ENCODE measurements around the gene UTP18. TPM values are rescaled to one million over a fixed set of nuclear protein-coding genes. Genes with fewer than 3 reads are reported as not detected.

UTP18 gene
- total RNA-seq, 1 experiment from 2014 or later: 68.8 TPM

DNA sequence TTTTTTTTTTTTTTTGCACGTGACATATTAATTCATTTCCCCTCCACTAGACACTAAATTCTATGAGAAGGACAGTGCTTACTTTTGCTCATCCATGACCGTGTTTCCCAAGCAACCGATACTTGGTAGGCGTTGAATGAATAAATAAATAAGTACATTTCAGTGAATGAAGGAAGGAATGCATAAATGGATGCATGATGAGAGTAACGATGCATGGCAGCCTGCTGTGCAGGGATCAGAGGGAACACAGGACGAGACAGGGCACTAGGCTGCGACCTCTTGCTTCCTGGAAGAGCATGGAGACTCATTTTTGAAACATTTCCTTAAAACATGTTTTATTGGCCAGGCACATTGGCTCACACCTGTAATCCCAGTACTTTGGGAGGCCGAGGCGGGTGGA, 84.2 kb downstream of the UTP18 start:
- H3K36me3 Mint-ChIP-seq: no peaks in the 10 kb centered on the region

GRCh38 chr17:51346218-51346982, 86.1 kb downstream of the UTP18 start:
- POLR2A ChIA-PET: interaction anchor here (0.9 kb wide), 1 partner anchor 11 kb away, joined by 3 read pairs; no protein-coding TSS in a partner anchor
- Mint-ChIP-seq H3K4me1 (peaks cover 3% of the 10 kb centered on the region; the same call in 1 of the 2 replicates), H3K9me3 (no peaks in the 10 kb centered on the region), H3K27ac (no peak overlapping the region), H3K27me3 (ENCODE audit: low read depth) (no peaks in the 10 kb centered on the region; the same call in 1 of the 2 replicates), H3K36me3 (no peaks in the 10 kb centered on the region), H3K4me3 (no peak overlapping the region)
- no peak; the same call in 1 of the 2 replicates for ATAC-seq
- CTCF ChIA-PET: no interaction called here
- no peak for DNase-seq (ENCODE audit: low spot score)
- TF ChIP-seq SP1 (CRISPR knock-in tag; conservative IDR thresholded peaks at IDR 0.05) (no peak), EMX1 (CRISPR knock-in tag; IDR thresholded peaks at IDR 0.05) (no peak), IRF2 (CRISPR knock-in tag; IDR thresholded peaks at IDR 0.05; ENCODE audit: borderline replicate concordance, low read depth) (no peak), NR3C1 (CRISPR knock-in tag; conservative IDR thresholded peaks at IDR 0.05; ENCODE audit: low read depth) (no peak), ZNF263 (CRISPR knock-in tag; IDR thresholded peaks at IDR 0.05; ENCODE audit: low read depth) (no peak), ZNF138 (CRISPR knock-in tag; conservative IDR thresholded peaks at IDR 0.05) (no peak), CREM (CRISPR knock-in tag; IDR thresholded peaks at IDR 0.05) (no peak), ZBTB21 (CRISPR knock-in tag; IDR thresholded peaks at IDR 0.05; ENCODE audit: borderline replicate concordance) (no peak), ZMAT4 (CRISPR knock-in tag; IDR thresholded peaks at IDR 0.05) (no peak), ZNF423 (CRISPR knock-in tag; IDR thresholded peaks at IDR 0.05) (no peak), SMAD4 (CRISPR knock-in tag; IDR thresholded peaks at IDR 0.05) (no peak), IRF1 (CRISPR knock-in tag; IDR thresholded peaks at IDR 0.05) (no peak), MXD4 (CRISPR knock-in tag; IDR thresholded peaks at IDR 0.05; ENCODE audit: borderline replicate concordance) (no peak)
- TF ChIP-seq, protein P1, sequence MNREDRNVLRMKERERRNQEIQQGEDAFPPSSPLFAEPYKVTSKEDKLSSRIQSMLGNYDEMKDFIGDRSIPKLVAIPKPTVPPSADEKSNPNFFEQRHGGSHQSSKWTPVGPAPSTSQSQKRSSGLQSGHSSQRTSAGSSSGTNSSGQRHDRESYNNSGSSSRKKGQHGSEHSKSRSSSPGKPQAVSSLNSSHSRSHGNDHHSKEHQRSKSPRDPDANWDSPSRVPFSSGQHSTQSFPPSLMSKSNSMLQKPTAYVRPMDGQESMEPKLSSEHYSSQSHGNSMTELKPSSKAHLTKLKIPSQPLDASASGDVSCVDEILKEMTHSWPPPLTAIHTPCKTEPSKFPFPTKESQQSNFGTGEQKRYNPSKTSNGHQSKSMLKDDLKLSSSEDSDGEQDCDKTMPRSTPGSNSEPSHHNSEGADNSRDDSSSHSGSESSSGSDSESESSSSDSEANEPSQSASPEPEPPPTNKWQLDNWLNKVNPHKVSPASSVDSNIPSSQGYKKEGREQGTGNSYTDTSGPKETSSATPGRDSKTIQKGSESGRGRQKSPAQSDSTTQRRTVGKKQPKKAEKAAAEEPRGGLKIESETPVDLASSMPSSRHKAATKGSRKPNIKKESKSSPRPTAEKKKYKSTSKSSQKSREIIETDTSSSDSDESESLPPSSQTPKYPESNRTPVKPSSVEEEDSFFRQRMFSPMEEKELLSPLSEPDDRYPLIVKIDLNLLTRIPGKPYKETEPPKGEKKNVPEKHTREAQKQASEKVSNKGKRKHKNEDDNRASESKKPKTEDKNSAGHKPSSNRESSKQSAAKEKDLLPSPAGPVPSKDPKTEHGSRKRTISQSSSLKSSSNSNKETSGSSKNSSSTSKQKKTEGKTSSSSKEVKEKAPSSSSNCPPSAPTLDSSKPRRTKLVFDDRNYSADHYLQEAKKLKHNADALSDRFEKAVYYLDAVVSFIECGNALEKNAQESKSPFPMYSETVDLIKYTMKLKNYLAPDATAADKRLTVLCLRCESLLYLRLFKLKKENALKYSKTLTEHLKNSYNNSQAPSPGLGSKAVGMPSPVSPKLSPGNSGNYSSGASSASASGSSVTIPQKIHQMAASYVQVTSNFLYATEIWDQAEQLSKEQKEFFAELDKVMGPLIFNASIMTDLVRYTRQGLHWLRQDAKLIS (CRISPR knock-in tag; IDR thresholded peaks at IDR 0.05; ENCODE audit: borderline replicate concordance): no peak

More for the DNA sequence above, 84.2 kb downstream of the UTP18 start:
- Mint-ChIP-seq H3K27ac (no peak overlapping the region), H3K27me3 (ENCODE audit: low read depth) (no peaks in the 10 kb centered on the region), H3K4me1 (peaks cover 3% of the 10 kb centered on the region; the same call in 1 of the 2 replicates), H3K4me3 (no peak overlapping the region), H3K9me3 (no peaks in the 10 kb centered on the region)
- no peak for DNase-seq (ENCODE audit: low spot score)
- no peak for ATAC-seq
- TF ChIP-seq, protein P2, sequence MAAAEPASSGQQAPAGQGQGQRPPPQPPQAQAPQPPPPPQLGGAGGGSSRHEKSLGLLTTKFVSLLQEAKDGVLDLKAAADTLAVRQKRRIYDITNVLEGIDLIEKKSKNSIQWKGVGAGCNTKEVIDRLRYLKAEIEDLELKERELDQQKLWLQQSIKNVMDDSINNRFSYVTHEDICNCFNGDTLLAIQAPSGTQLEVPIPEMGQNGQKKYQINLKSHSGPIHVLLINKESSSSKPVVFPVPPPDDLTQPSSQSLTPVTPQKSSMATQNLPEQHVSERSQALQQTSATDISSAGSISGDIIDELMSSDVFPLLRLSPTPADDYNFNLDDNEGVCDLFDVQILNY (CRISPR knock-in tag; IDR thresholded peaks at IDR 0.05): no peak
- no peak for TF ChIP-seq OVOL2 (CRISPR knock-in tag; IDR thresholded peaks at IDR 0.05; ENCODE audit: borderline replicate concordance)
- TF ChIP-seq, protein P3, sequence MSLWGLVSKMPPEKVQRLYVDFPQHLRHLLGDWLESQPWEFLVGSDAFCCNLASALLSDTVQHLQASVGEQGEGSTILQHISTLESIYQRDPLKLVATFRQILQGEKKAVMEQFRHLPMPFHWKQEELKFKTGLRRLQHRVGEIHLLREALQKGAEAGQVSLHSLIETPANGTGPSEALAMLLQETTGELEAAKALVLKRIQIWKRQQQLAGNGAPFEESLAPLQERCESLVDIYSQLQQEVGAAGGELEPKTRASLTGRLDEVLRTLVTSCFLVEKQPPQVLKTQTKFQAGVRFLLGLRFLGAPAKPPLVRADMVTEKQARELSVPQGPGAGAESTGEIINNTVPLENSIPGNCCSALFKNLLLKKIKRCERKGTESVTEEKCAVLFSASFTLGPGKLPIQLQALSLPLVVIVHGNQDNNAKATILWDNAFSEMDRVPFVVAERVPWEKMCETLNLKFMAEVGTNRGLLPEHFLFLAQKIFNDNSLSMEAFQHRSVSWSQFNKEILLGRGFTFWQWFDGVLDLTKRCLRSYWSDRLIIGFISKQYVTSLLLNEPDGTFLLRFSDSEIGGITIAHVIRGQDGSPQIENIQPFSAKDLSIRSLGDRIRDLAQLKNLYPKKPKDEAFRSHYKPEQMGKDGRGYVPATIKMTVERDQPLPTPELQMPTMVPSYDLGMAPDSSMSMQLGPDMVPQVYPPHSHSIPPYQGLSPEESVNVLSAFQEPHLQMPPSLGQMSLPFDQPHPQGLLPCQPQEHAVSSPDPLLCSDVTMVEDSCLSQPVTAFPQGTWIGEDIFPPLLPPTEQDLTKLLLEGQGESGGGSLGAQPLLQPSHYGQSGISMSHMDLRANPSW (CRISPR knock-in tag; conservative IDR thresholded peaks at IDR 0.05; ENCODE audit: low read depth): no peak
- no peak for TF ChIP-seq IRF1 (CRISPR knock-in tag; IDR thresholded peaks at IDR 0.05)
- TF ChIP-seq CBFB (CRISPR knock-in tag; IDR thresholded peaks at IDR 0.05; ENCODE audit: low read depth): no peak
- TF ChIP-seq ZNF317 (CRISPR knock-in tag; IDR thresholded peaks at IDR 0.05; ENCODE audit: borderline replicate concordance, low read depth): no peak
- TF ChIP-seq ATF1 (CRISPR knock-in tag; IDR thresholded peaks at IDR 0.05): no peak
- no peak for TF ChIP-seq GABPB1 (CRISPR knock-in tag; IDR thresholded peaks at IDR 0.05)
- TF ChIP-seq GTF2I (CRISPR knock-in tag; conservative IDR thresholded peaks at IDR 0.05): no peak
- TF ChIP-seq, protein P4, sequence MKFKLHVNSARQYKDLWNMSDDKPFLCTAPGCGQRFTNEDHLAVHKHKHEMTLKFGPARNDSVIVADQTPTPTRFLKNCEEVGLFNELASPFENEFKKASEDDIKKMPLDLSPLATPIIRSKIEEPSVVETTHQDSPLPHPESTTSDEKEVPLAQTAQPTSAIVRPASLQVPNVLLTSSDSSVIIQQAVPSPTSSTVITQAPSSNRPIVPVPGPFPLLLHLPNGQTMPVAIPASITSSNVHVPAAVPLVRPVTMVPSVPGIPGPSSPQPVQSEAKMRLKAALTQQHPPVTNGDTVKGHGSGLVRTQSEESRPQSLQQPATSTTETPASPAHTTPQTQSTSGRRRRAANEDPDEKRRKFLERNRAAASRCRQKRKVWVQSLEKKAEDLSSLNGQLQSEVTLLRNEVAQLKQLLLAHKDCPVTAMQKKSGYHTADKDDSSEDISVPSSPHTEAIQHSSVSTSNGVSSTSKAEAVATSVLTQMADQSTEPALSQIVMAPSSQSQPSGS (CRISPR knock-in tag; IDR thresholded peaks at IDR 0.05; ENCODE audit: borderline replicate concordance, low read depth): no peak
- CTCF ChIA-PET: no interaction called here
- POLR2A ChIA-PET: no interaction called here
